Panc1 (cell line): ENCODE data around the gene AATF.

ENCODE experiments used
- SIN3A ChIP-seq: IDR thresholded peaks from 2 replicates; pipeline ENCODE4 v1.6.1; 2012; ENCODE audit warnings: low read depth, mild to moderate bottlenecking, low read length, moderate library complexity, borderline replicate concordance; ENCODE audit not compliant: insufficient read depth
- TF ChIP-seq, protein P1 (sequence below), 2 experiments: IDR thresholded peaks; 2 replicates each; pipeline ENCODE4 v1.6.1; 2011 to 2012; ENCODE audit warnings: low read depth in 2 of 2, control low read depth in 1 of 2, low read length in 1 of 2, mild to moderate bottlenecking in 1 of 2, moderate library complexity in 1 of 2; ENCODE audit not compliant: insufficient read depth in 1 of 2
- TF ChIP-seq, protein P2 (sequence below): fragments of 450-650 bp; IDR thresholded peaks from 2 replicates; pipeline ENCODE4 v1.5.1; 2017; ENCODE audit warnings: mild to moderate bottlenecking

DNA sequence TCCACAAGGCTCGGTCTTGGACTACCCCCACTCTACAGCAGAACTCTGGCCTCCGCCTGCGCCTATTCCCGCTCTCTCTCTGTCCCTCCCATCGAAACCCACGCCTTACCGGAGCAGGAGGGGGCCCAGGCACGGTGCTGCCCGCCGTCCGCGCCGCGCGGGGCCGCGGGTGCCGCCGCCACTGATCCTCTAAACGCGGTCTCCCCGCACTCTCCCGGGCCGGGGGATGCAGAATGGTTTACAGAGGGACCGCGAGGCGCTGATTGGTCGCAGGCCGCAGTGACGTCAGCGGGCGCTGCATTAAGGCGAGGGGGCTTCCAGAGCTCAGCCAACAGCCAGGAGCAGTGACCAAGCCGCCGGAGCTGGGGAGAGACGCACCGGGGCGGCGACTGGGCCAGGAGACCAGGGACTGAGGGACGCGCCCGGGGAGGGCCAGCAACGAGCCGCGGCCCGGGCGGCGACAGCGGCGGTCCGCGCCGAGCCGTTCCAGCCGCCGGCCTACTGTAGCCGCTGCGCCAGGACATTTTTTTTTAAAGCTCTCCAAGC is 12.2 kb upstream of the AATF start:
- TF ChIP-seq, protein P1, sequence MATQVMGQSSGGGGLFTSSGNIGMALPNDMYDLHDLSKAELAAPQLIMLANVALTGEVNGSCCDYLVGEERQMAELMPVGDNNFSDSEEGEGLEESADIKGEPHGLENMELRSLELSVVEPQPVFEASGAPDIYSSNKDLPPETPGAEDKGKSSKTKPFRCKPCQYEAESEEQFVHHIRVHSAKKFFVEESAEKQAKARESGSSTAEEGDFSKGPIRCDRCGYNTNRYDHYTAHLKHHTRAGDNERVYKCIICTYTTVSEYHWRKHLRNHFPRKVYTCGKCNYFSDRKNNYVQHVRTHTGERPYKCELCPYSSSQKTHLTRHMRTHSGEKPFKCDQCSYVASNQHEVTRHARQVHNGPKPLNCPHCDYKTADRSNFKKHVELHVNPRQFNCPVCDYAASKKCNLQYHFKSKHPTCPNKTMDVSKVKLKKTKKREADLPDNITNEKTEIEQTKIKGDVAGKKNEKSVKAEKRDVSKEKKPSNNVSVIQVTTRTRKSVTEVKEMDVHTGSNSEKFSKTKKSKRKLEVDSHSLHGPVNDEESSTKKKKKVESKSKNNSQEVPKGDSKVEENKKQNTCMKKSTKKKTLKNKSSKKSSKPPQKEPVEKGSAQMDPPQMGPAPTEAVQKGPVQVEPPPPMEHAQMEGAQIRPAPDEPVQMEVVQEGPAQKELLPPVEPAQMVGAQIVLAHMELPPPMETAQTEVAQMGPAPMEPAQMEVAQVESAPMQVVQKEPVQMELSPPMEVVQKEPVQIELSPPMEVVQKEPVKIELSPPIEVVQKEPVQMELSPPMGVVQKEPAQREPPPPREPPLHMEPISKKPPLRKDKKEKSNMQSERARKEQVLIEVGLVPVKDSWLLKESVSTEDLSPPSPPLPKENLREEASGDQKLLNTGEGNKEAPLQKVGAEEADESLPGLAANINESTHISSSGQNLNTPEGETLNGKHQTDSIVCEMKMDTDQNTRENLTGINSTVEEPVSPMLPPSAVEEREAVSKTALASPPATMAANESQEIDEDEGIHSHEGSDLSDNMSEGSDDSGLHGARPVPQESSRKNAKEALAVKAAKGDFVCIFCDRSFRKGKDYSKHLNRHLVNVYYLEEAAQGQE (IDR thresholded peaks at IDR 0.05; ENCODE audit: insufficient read depth in 1 of 2, low read depth in 2 of 2, low read length in 1 of 2) = no peak
- TF ChIP-seq, protein P2, sequence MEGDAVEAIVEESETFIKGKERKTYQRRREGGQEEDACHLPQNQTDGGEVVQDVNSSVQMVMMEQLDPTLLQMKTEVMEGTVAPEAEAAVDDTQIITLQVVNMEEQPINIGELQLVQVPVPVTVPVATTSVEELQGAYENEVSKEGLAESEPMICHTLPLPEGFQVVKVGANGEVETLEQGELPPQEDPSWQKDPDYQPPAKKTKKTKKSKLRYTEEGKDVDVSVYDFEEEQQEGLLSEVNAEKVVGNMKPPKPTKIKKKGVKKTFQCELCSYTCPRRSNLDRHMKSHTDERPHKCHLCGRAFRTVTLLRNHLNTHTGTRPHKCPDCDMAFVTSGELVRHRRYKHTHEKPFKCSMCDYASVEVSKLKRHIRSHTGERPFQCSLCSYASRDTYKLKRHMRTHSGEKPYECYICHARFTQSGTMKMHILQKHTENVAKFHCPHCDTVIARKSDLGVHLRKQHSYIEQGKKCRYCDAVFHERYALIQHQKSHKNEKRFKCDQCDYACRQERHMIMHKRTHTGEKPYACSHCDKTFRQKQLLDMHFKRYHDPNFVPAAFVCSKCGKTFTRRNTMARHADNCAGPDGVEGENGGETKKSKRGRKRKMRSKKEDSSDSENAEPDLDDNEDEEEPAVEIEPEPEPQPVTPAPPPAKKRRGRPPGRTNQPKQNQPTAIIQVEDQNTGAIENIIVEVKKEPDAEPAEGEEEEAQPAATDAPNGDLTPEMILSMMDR = no peak
- TF ChIP-seq SIN3A = 0 out of 2 replicates have a peak, but pooled peaks have one; percentile 16
